Endodermal cell (in vitro differentiated cells): ENCODE measurements around the gene SWT1. TPM values are rescaled to one million over a fixed set of nuclear protein-coding genes. Genes with fewer than 3 reads are reported as not detected.
"Not testable (repeated sequence)": the region's sequence is repeated elsewhere in the genome, so short reads cannot be mapped to it uniquely, and the experiment has no call there.

Experiments
- DNase-seq: peaks from one replicate; pipeline ENCODE4 v3.0.0-alpha.2; 2017
- H3K27ac ChIP-seq: 2 replicates; pipeline ENCODE4 v1.5.1; 2013; ENCODE audit warnings: mild to moderate bottlenecking, low read depth, low read length, moderate library complexity
- H3K27me3 ChIP-seq: 2 replicates; pipeline ENCODE4 v1.6.1; 2013; ENCODE audit warnings: mild to moderate bottlenecking, low read length, moderate library complexity; ENCODE audit not compliant: insufficient read depth, control insufficient read depth, poor library complexity, severe bottlenecking
- H3K36me3 ChIP-seq: 2 replicates; pipeline ENCODE4 v1.7.0; 2013; ENCODE audit warnings: mild to moderate bottlenecking, low read length, moderate library complexity; ENCODE audit not compliant: control insufficient read depth, insufficient read depth
- H3K4me1 ChIP-seq: one replicate; pipeline ENCODE4 v1.7.0; 2013; ENCODE audit warnings: low read length; ENCODE audit not compliant: control insufficient read depth, insufficient read depth
- H3K4me3 ChIP-seq: 2 replicates; pipeline ENCODE4 v1.5.1; 2013; ENCODE audit warnings: mild to moderate bottlenecking, low read length, moderate library complexity
- H3K9ac ChIP-seq: 2 replicates; pipeline ENCODE4 v1.6.1; 2013; ENCODE audit warnings: mild to moderate bottlenecking, low read length, moderate library complexity; ENCODE audit not compliant: poor library complexity, severe bottlenecking; ENCODE audit errors: extremely low read depth
- H3K9me3 ChIP-seq: 2 replicates; pipeline ENCODE4 v1.6.1; 2013; ENCODE audit warnings: mild to moderate bottlenecking, low read length, moderate library complexity; ENCODE audit not compliant: control insufficient read depth
- H3K27ac Mint-ChIP-seq: 2 replicates; pipeline ENCODE4 v1.8.0; 2020; ENCODE audit warnings: mixed read lengths
- H3K27me3 Mint-ChIP-seq: 2 replicates; pipeline ENCODE4 v1.8.0; 2021; ENCODE audit warnings: mild to moderate bottlenecking, mixed read lengths; ENCODE audit not compliant: insufficient read depth
- H3K36me3 Mint-ChIP-seq: 2 replicates; pipeline ENCODE4 v1.8.0; 2020; ENCODE audit warnings: low read depth, mixed read lengths
- H3K4me1 Mint-ChIP-seq: 2 replicates; pipeline ENCODE4 v1.8.0; 2020; ENCODE audit warnings: mixed read lengths
- H3K4me3 Mint-ChIP-seq: 2 replicates; pipeline ENCODE4 v1.8.0; 2020; ENCODE audit warnings: mild to moderate bottlenecking, moderate library complexity, mixed read lengths
- H3K9me3 Mint-ChIP-seq: 2 replicates; pipeline ENCODE4 v1.8.0; 2020; ENCODE audit warnings: mild to moderate bottlenecking, mixed read lengths
- CTCF ChIP-seq: fragments of 200-600 bp; sonication (generic); conservative IDR thresholded peaks from 2 replicates; pipeline ENCODE4 v1.5.0; 2021; ENCODE audit warnings: antibody characterized with exemption, mild to moderate bottlenecking
- WGBS, 2 experiments: methylation state at CpG; one replicate each; pipeline versions ENCODE4 v1.1.5 to v1.1.7; 2013; ENCODE audit warnings: missing lambda C conversion rate in 2 of 2, mixed read lengths in 1 of 2; ENCODE audit not compliant: insufficient coverage in 1 of 2, insufficient read length in 1 of 2; 5-methylcytosine and 5-hydroxymethylcytosine counted together
- total RNA-seq, 2 donors: library from RNA; stranded (reverse); fragmentation: NEBNext Ultra II Directional in 1 of 2; extraction: Animal tissue kit (Norgen Biotek cat#: 25700) in 1 of 2; gene quantifications; 2 replicates in 1 of 2; 3 replicates in 1 of 2; pipeline ENCODE4 v1.2.1, GENCODE V29; 2021

The SWT1 gene
- total RNA-seq, 2 donors from 2014 or later: 9.7 to 13.4 TPM

GRCh38 chr1:185318431-185319138, 161.6 kb downstream of the SWT1 start:
- Histone ChIP-seq H3K27ac (no peak overlapping the region), H3K4me3 (peak overlapping the region; percentile 71), H3K4me1 (no peaks in the 10 kb centered on the region), H3K9ac (no peak overlapping the region), H3K9me3 (peaks cover 12% of the 10 kb centered on the region), H3K27me3 (no peaks in the 10 kb centered on the region), H3K36me3 (no peaks in the 10 kb centered on the region)
- peaks cover 9% of the 10 kb centered on the region for H3K9me3 Mint-ChIP-seq
- no peak overlapping the region for H3K27ac Mint-ChIP-seq
- peaks cover 1% of the 10 kb centered on the region for H3K27me3 Mint-ChIP-seq
- no peak for TF ChIP-seq CTCF
- no peak for DNase-seq
- peaks cover 13% of the 10 kb centered on the region for H3K36me3 Mint-ChIP-seq
- peak overlapping the region; percentile 96 for H3K4me3 Mint-ChIP-seq
- H3K4me1 Mint-ChIP-seq: peaks cover 24% of the 10 kb centered on the region
- WGBS, 2 experiments: 86 to 97% methylated on average over 2 to 10 of the region's 10 CpGs

- Mint-ChIP-seq H3K27me3 (peaks cover 1% of the 10 kb centered on the region), H3K36me3 (peaks cover 13% of the 10 kb centered on the region), H3K27ac (no peak overlapping the region), H3K4me3 (no peak overlapping the region), H3K9me3 (peaks cover 9% of the 10 kb centered on the region), H3K4me1 (peaks cover 19% of the 10 kb centered on the region)
- no peak for DNase-seq
- Histone ChIP-seq H3K27me3 (no peaks in the 10 kb centered on the region), H3K27ac (no peak overlapping the region), H3K4me3 (no peak overlapping the region), H3K9me3 (peaks cover 12% of the 10 kb centered on the region), H3K9ac (no peak overlapping the region), H3K4me1 (no peaks in the 10 kb centered on the region), H3K36me3 (no peaks in the 10 kb centered on the region)
- TF ChIP-seq CTCF: no peak
- 92% methylated on average over 1 of the region's 1 CpG; no CpG with 5 or more reads in 1 of the 2 experiments for WGBS, 2 experiments
Measured at GRCh38 chr1:185319139-185319475, 162.1 kb downstream of the SWT1 start.

- H3K27me3 Mint-ChIP-seq, H3K4me3 Mint-ChIP-seq, H3K36me3 ChIP-seq, H3K4me3 ChIP-seq, DNase-seq, H3K9ac ChIP-seq, H3K27ac Mint-ChIP-seq, H3K9me3 Mint-ChIP-seq, H3K4me1 ChIP-seq, H3K27ac ChIP-seq, H3K27me3 ChIP-seq: not testable (repeated sequence)
- H3K9me3 ChIP-seq: peaks cover 12% of the 10 kb centered on the region
- Mint-ChIP-seq H3K36me3 (peaks cover 13% of the 10 kb centered on the region), H3K4me1 (peaks cover 10% of the 10 kb centered on the region)
- WGBS, 2 experiments: 94% methylated on average over 6 to 7 of the region's 7 CpGs
Measured at GRCh38 chr1:185321104-185321503, 164.1 kb downstream of the SWT1 start.

- not testable (repeated sequence) for H3K4me1 ChIP-seq, H3K9me3 Mint-ChIP-seq, H3K4me3 ChIP-seq, H3K4me3 Mint-ChIP-seq, H3K36me3 ChIP-seq, H3K9ac ChIP-seq, H3K27me3 ChIP-seq, H3K27me3 Mint-ChIP-seq, H3K27ac ChIP-seq, DNase-seq, H3K27ac Mint-ChIP-seq
- H3K9me3 ChIP-seq: peaks cover 12% of the 10 kb centered on the region
- H3K36me3 Mint-ChIP-seq: peaks cover 13% of the 10 kb centered on the region
- 95 to 100% methylated on average over 4 to 36 of the region's 36 CpGs for WGBS, 2 experiments
- peaks cover 10% of the 10 kb centered on the region for H3K4me1 Mint-ChIP-seq
Measured at GRCh38 chr1:185321653-185322221, 164.8 kb downstream of the SWT1 start.
